Cardiac muscle cell (in vitro differentiated cells and primary cell): ENCODE data around the gene GNG7. TPM values are rescaled to one million over a fixed set of nuclear protein-coding genes. Genes with fewer than 3 reads are reported as not detected.

Experiments
- DNase-seq, 2 donors: peaks; one replicate each; pipeline versions ENCODE4 v3.0.0 to v3.0.0-alpha.2; 2010 to 2017; ENCODE audit warnings: low read depth in 1 of 2, low spot score in 1 of 2
- H3K27ac ChIP-seq: fragments of 200-600 bp; sonication (generic); 2 replicates; pipeline ENCODE4 v1.5.1; 2016
- H3K27me3 ChIP-seq: fragments of 200-600 bp; sonication (generic); 2 replicates; pipeline ENCODE4 v1.6.0; 2016; ENCODE audit warnings: control low read depth
- H3K36me3 ChIP-seq: fragments of 200-600 bp; sonication (generic); 2 replicates; pipeline ENCODE4 v1.5.1; 2016; ENCODE audit warnings: control low read depth
- H3K4me1 ChIP-seq: fragments of 200-600 bp; sonication (generic); 2 replicates; pipeline ENCODE4 v1.8.1; 2017; ENCODE audit warnings: low read depth, mild to moderate bottlenecking, mixed run types
- H3K4me3 ChIP-seq: fragments of 200-600 bp; sonication (generic); 2 replicates; pipeline ENCODE4 v1.5.1; 2016; ENCODE audit warnings: mild to moderate bottlenecking
- H3K9me3 ChIP-seq: fragments of 200-600 bp; sonication (generic); 2 replicates; pipeline ENCODE4 v1.5.1; 2017; ENCODE audit warnings: low read depth, mild to moderate bottlenecking, control low read depth
- polyA plus RNA-seq: library from polyadenylated mRNA; unstranded; fragments of >200 nt; fragmentation: Nextera tagmentation; extraction: Ambion mirVana; gene quantifications from 2 replicates; pipeline ENCODE4 v1.2.1, GENCODE V29; 2016
- total RNA-seq: library from RNA; depleted of rRNA; stranded (reverse); fragments of >200 nt; gene quantifications from 2 replicates; pipeline ENCODE4 v1.2.3, GENCODE V29; 2016
- TF ChIP-seq, protein P1 (sequence below): IDR thresholded peaks from 2 replicates; pipeline ENCODE4 v1.5.1; 2012; ENCODE audit warnings: low read depth, mild to moderate bottlenecking, low read length

Gene GNG7
- total and polyA plus RNA-seq, 2 experiments from 2014 or later: 20.4 to 24.8 TPM

- Histone ChIP-seq H3K27ac (peak overlapping the region; percentile 63), H3K9me3 (no peaks in the 10 kb centered on the region), H3K27me3 (no peaks in the 10 kb centered on the region), H3K4me3 (peak overlapping the region; percentile 28), H3K4me1 (no peaks in the 10 kb centered on the region), H3K36me3 (no peaks in the 10 kb centered on the region)
- TF ChIP-seq, protein P1, sequence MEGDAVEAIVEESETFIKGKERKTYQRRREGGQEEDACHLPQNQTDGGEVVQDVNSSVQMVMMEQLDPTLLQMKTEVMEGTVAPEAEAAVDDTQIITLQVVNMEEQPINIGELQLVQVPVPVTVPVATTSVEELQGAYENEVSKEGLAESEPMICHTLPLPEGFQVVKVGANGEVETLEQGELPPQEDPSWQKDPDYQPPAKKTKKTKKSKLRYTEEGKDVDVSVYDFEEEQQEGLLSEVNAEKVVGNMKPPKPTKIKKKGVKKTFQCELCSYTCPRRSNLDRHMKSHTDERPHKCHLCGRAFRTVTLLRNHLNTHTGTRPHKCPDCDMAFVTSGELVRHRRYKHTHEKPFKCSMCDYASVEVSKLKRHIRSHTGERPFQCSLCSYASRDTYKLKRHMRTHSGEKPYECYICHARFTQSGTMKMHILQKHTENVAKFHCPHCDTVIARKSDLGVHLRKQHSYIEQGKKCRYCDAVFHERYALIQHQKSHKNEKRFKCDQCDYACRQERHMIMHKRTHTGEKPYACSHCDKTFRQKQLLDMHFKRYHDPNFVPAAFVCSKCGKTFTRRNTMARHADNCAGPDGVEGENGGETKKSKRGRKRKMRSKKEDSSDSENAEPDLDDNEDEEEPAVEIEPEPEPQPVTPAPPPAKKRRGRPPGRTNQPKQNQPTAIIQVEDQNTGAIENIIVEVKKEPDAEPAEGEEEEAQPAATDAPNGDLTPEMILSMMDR: no peak
- peak; percentile 94 to 98 for DNase-seq
Observed at GRCh38 chr19:2462635-2463421, 239.7 kb downstream of the GNG7 start.

- Histone ChIP-seq H3K27ac (no peak overlapping the region), H3K27me3 (no peaks in the 10 kb centered on the region), H3K9me3 (no peaks in the 10 kb centered on the region), H3K4me3 (peak overlapping the region; percentile 28), H3K36me3 (no peaks in the 10 kb centered on the region), H3K4me1 (no peaks in the 10 kb centered on the region)
- peak; percentile 48 to 71 for DNase-seq
- TF ChIP-seq, protein P1: peak; percentile 18
Observed at GRCh38 chr19:2461751-2462634, 240.5 kb downstream of the GNG7 start.

Other genes starting within 250 kb of the GNG7 start
- gene LMNB2, start 245.7 kb downstream of the GNG7 start, total RNA-seq: 78.6 and 127 TPM in 2 replicates
- gene LMNB2, start 245.7 kb downstream of the GNG7 start, polyA plus RNA-seq: 42.5 and 66.9 TPM in 2 replicates
- gene GADD45B, start 226.6 kb downstream of the GNG7 start, total RNA-seq: 44.8 and 75.2 TPM in 2 replicates
- 30.5 and 66.4 TPM in 2 replicates for gene GADD45B, start 226.6 kb downstream of the GNG7 start, polyA plus RNA-seq
- gene DIRAS1, start 18.7 kb upstream of the GNG7 start, total RNA-seq: 3.0 and 4.2 TPM in 2 replicates
- gene DIRAS1, start 18.7 kb upstream of the GNG7 start, polyA plus RNA-seq: 3.1 and 3.3 TPM in 2 replicates
- gene SLC39A3, start 37.3 kb upstream of the GNG7 start, total RNA-seq: 29.4 and 33.5 TPM in 2 replicates
- gene SLC39A3, start 37.3 kb upstream of the GNG7 start, polyA plus RNA-seq: 36.6 and 46.0 TPM in 2 replicates
- gene SGTA, start 80.6 kb upstream of the GNG7 start, total RNA-seq: 102 and 106 TPM in 2 replicates
- gene SGTA, start 80.6 kb upstream of the GNG7 start, polyA plus RNA-seq: 135 and 137 TPM in 2 replicates
- gene THOP1, start 82.8 kb upstream of the GNG7 start, total RNA-seq: 111 and 126 TPM in 2 replicates
- gene THOP1, start 82.8 kb upstream of the GNG7 start, polyA plus RNA-seq: 73.9 and 81.3 TPM in 2 replicates
- 11.6 and 18.2 TPM in 2 replicates for gene ZNF554, start 117.2 kb upstream of the GNG7 start, total RNA-seq
- 11.1 and 12.4 TPM in 2 replicates for gene ZNF554, start 117.2 kb upstream of the GNG7 start, polyA plus RNA-seq
- 8.7 and 9.5 TPM in 2 replicates for gene ZNF555, start 138.8 kb upstream of the GNG7 start, total RNA-seq
- gene ZNF555, start 138.8 kb upstream of the GNG7 start, polyA plus RNA-seq: 9.0 and 15.2 TPM in 2 replicates
- 0.04 and 0.21 TPM in 2 replicates for gene ZNF556, start 164.6 kb upstream of the GNG7 start, total RNA-seq
- gene ZNF556, start 164.6 kb upstream of the GNG7 start, polyA plus RNA-seq: 0.09 TPM in 1 of 2 replicates, not detected in the other
- gene ZNF57, start 198.2 kb upstream of the GNG7 start, total RNA-seq: 2.1 and 4.1 TPM in 2 replicates
- 4.4 and 5.4 TPM in 2 replicates for gene ZNF57, start 198.2 kb upstream of the GNG7 start, polyA plus RNA-seq
- gene ZNF77, start 242.3 kb upstream of the GNG7 start, total RNA-seq: 4.4 and 4.7 TPM in 2 replicates
- 2.6 and 7.7 TPM in 2 replicates for gene ZNF77, start 242.3 kb upstream of the GNG7 start, polyA plus RNA-seq